Keratinocyte (primary cell): ENCODE results near the gene SORL1. TPM values are rescaled to one million over a fixed set of nuclear protein-coding genes. Genes with fewer than 3 reads are reported as not detected.

ENCODE experiments used
- DNase-seq: peaks from one replicate; pipeline ENCODE4 v3.0.0-alpha.2; 2011; ENCODE audit warnings: low read depth, missing footprints, low spot score
- FAIRE-seq: peaks from 2 replicates; lab custom pipeline; 2011; peaks lifted over from hg19 to GRCh38; lab: Jason Lieb, UNC
- H2AFZ ChIP-seq: 2 replicates; pipeline ENCODE4 v1.6.0; 2012; ENCODE audit warnings: low read length, control low read depth, inconsistent platforms; ENCODE audit not compliant: control insufficient read depth
- H3K27ac ChIP-seq: 2 replicates; pipeline ENCODE4 v1.5.1; 2011; ENCODE audit warnings: low read length; ENCODE audit not compliant: control insufficient read depth, insufficient read depth
- H3K27me3 ChIP-seq: 3 replicates; pipeline ENCODE4 v1.6.0; 2011; ENCODE audit warnings: low read length; ENCODE audit not compliant: control insufficient read depth, insufficient read depth; ENCODE audit errors: extremely low read depth
- H3K36me3 ChIP-seq, 2 experiments: 2 replicates in 1 of 2; 3 replicates in 1 of 2; pipeline ENCODE4 v1.5.1; 2011; ENCODE audit warnings: low read length in 2 of 2, mild to moderate bottlenecking in 1 of 2; ENCODE audit not compliant: control insufficient read depth in 2 of 2, insufficient read depth in 2 of 2; ENCODE audit errors: extremely low read depth in 1 of 2
- H3K4me1 ChIP-seq: 3 replicates; pipeline ENCODE4 v1.5.1; 2011; ENCODE audit warnings: low read length; ENCODE audit not compliant: control insufficient read depth, insufficient read depth; ENCODE audit errors: extremely low read depth
- H3K4me2 ChIP-seq: 3 replicates; pipeline ENCODE4 v1.6.0; 2011; ENCODE audit warnings: low read depth, low read length; ENCODE audit not compliant: control insufficient read depth, insufficient read depth; ENCODE audit errors: extremely low read depth
- H3K4me3 ChIP-seq, 3 experiments: fragments of 200-600 bp in 1 of 3; sonication (generic) in 1 of 3; 2 replicates in 2 of 3; 3 replicates in 1 of 3; pipeline ENCODE4 v1.5.1; 2011 to 2016; ENCODE audit warnings: low read length in 3 of 3, mild to moderate bottlenecking in 3 of 3, control low read depth in 2 of 3, inconsistent platforms in 1 of 3, low read depth in 1 of 3, mixed read lengths in 1 of 3, mixed run types in 1 of 3, moderate library complexity in 1 of 3; ENCODE audit not compliant: control insufficient read depth in 2 of 3, insufficient read depth in 2 of 3; ENCODE audit errors: extremely low read depth in 1 of 3
- H3K79me2 ChIP-seq: 2 replicates; pipeline ENCODE4 v1.6.0; 2012; ENCODE audit warnings: low read length; ENCODE audit not compliant: control insufficient read depth, insufficient read depth
- H3K9ac ChIP-seq: 3 replicates; pipeline ENCODE4 v1.6.0; 2011; ENCODE audit warnings: low read length; ENCODE audit not compliant: control insufficient read depth, insufficient read depth; ENCODE audit errors: extremely low read depth
- H3K9me1 ChIP-seq: 3 replicates; pipeline ENCODE4 v1.6.0; 2011; ENCODE audit warnings: low read length; ENCODE audit not compliant: control insufficient read depth, insufficient read depth; ENCODE audit errors: extremely low read depth
- H3K9me3 ChIP-seq: 2 replicates; pipeline ENCODE4 v1.5.1; 2012; ENCODE audit warnings: low read depth, low read length; ENCODE audit not compliant: control insufficient read depth
- H4K20me1 ChIP-seq: 3 replicates; pipeline ENCODE4 v1.6.0; 2011; ENCODE audit warnings: low read length; ENCODE audit not compliant: control insufficient read depth, insufficient read depth; ENCODE audit errors: extremely low read depth
- EZH2 ChIP-seq: IDR thresholded peaks from one replicate; pipeline ENCODE4 v1.6.1; 2012; ENCODE audit warnings: inconsistent platforms, mild to moderate bottlenecking, low read length, moderate library complexity
- dilution Hi-C: fragments of 300-500 bp; cut with MboI; formaldehyde crosslinking; loops from one replicate; pipeline ENCODE4 v1.7.0; 2020; ENCODE audit warnings: low sequenced_read_pairs; ENCODE audit not compliant: extremely low pct_ligation_motif_present
- polyA plus RNA-seq, 5 experiments: library from polyadenylated mRNA; depleted of rRNA in 3 of 5; stranded (reverse) in 3 of 5; stranded (forward) in 1 of 5; unstranded in 1 of 5; fragments of >200 nt; gene quantifications; 1 replicate in 1 of 5; 2 replicates in 3 of 5; 3 replicates in 1 of 5; pipeline versions ENCODE4 v1.2.1 to v1.2.3, GENCODE V29; 2011 to 2012; ENCODE audit warnings: missing spikeins in 2 of 5, low read depth in 1 of 5, low replicate concordance in 1 of 5
- TF ChIP-seq, protein P1 (sequence below), 3 experiments: IDR thresholded peaks in 1 of 3; conservative IDR thresholded peaks in 1 of 3; optimal IDR thresholded peaks in 1 of 3; 2 replicates in 2 of 3; 3 replicates in 1 of 3; pipeline versions ENCODE3 to v1.5.1; 2011; ENCODE audit warnings: low read length in 3 of 3, mild to moderate bottlenecking in 3 of 3, moderate library complexity in 2 of 3, control low read depth in 1 of 3, inconsistent platforms in 1 of 3; ENCODE audit not compliant: insufficient read depth in 2 of 3; ENCODE audit errors: extremely low read depth in 1 of 3

SORL1 gene
- polyA plus RNA-seq, 1 donor (not counting 4 experiments of a cell fraction or from before 2014, with no cell fraction given) = 38.9 TPM

- H3K36me3 ChIP-seq = no peaks in the 10 kb centered on the region
- peaks cover 18% of the 10 kb centered on the region for H3K4me1 ChIP-seq
- no peak overlapping the region for H3K9ac ChIP-seq
- FAIRE-seq (no peak), DNase-seq (no peak)
- H4K20me1 ChIP-seq = no peaks in the 10 kb centered on the region
- dilution Hi-C loops = no loop called here
- no peak overlapping the region for H3K4me2 ChIP-seq
- H2AFZ ChIP-seq = no peak overlapping the region
- no peaks in the 10 kb centered on the region for H3K79me2 ChIP-seq
- no peaks in the 10 kb centered on the region for H3K9me3 ChIP-seq
- no peaks in the 10 kb centered on the region for H3K9me1 ChIP-seq
- no peaks in the 10 kb centered on the region for H3K27me3 ChIP-seq
- H3K4me3 ChIP-seq = no peak overlapping the region
- TF ChIP-seq EZH2 = no peak
- TF ChIP-seq, protein P1, sequence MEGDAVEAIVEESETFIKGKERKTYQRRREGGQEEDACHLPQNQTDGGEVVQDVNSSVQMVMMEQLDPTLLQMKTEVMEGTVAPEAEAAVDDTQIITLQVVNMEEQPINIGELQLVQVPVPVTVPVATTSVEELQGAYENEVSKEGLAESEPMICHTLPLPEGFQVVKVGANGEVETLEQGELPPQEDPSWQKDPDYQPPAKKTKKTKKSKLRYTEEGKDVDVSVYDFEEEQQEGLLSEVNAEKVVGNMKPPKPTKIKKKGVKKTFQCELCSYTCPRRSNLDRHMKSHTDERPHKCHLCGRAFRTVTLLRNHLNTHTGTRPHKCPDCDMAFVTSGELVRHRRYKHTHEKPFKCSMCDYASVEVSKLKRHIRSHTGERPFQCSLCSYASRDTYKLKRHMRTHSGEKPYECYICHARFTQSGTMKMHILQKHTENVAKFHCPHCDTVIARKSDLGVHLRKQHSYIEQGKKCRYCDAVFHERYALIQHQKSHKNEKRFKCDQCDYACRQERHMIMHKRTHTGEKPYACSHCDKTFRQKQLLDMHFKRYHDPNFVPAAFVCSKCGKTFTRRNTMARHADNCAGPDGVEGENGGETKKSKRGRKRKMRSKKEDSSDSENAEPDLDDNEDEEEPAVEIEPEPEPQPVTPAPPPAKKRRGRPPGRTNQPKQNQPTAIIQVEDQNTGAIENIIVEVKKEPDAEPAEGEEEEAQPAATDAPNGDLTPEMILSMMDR (optimal IDR thresholded peaks at IDR 0.05 in 1 of 3, IDR thresholded peaks at IDR 0.05 in 1 of 3, conservative IDR thresholded peaks at IDR 0.05 in 1 of 3; ENCODE audit: extremely low read depth in 1 of 3, insufficient read depth in 2 of 3, low read length in 3 of 3) = no peak
- no peak overlapping the region for H3K27ac ChIP-seq
Observed at GRCh38 chr11:121536126-121536525, 84.0 kb downstream of the SORL1 start.

DNA sequence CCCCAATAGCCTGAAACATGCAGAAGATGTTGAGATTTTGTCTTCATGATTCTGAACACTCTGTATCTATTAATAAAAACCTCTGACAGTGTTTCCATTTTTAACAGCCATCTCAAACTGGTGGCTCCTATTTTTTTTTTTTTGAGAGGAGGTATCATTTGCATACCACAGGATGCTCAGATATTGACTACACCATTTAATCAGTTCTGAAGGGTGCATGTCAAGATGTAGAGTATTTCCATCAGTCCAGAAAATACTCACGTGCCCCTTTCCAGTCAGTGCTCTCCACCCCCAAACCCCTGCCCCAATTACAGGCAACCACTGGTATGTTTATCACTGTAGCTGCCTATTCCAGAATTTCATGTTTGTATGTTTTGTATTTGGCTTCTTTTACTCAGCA lies 85.9 kb downstream of the SORL1 start:
- no peak overlapping the region for H3K27ac ChIP-seq
- no peaks in the 10 kb centered on the region for H3K36me3 ChIP-seq
- FAIRE-seq (no peak), DNase-seq (no peak)
- no peaks in the 10 kb centered on the region for H3K27me3 ChIP-seq
- H3K9me3 ChIP-seq = no peaks in the 10 kb centered on the region
- dilution Hi-C loops = no loop called here
- H3K4me3 ChIP-seq = no peak overlapping the region
- no peak overlapping the region for H2AFZ ChIP-seq
- TF ChIP-seq, protein P1 (optimal IDR thresholded peaks at IDR 0.05 in 1 of 3, IDR thresholded peaks at IDR 0.05 in 1 of 3, conservative IDR thresholded peaks at IDR 0.05 in 1 of 3; ENCODE audit: extremely low read depth in 1 of 3, insufficient read depth in 2 of 3, low read length in 3 of 3) = no peak
- TF ChIP-seq EZH2 = no peak
- H3K79me2 ChIP-seq = no peaks in the 10 kb centered on the region
- no peak overlapping the region for H3K9ac ChIP-seq
- peaks cover 20% of the 10 kb centered on the region for H3K4me1 ChIP-seq
- H4K20me1 ChIP-seq = no peaks in the 10 kb centered on the region
- H3K9me1 ChIP-seq = no peaks in the 10 kb centered on the region
- no peak overlapping the region for H3K4me2 ChIP-seq
